ENCODE results near the gene PPARGC1A.

GRCh38 chr4:23891064-23891421, 1.2 kb upstream of the PPARGC1A start:
- no peak for TF ChIP-seq CTCF (IDR thresholded peaks at IDR 0.05; ENCODE audit: low read depth, low read length, poor library complexity, severe bottlenecking)
- no peak for TF ChIP-seq EZH2phosphoT487 (IDR thresholded peaks at IDR 0.05; ENCODE audit: borderline replicate concordance, low read length)

Data from DOHH2 (cell line).